Measurements from ENCODE around the gene SVEP1.

- TF ChIP-seq EZH2 (IDR thresholded peaks at IDR 0.05; ENCODE audit: borderline replicate concordance) (no peak), CTCF (IDR thresholded peaks at IDR 0.05; ENCODE audit: poor library complexity) (no peak)
Observed at GRCh38 chr9:110620726-110621125, 41.2 kb upstream of the SVEP1 start.

Measured in hepatocyte (in vitro differentiated cells).